RPMI8226 (cell line): Measurements from ENCODE around the gene FAM20C.

Source experiments
- DNase-seq: peaks from one replicate; pipeline ENCODE4 v3.0.0-alpha.2; 2015

FAM20C gene

DNA sequence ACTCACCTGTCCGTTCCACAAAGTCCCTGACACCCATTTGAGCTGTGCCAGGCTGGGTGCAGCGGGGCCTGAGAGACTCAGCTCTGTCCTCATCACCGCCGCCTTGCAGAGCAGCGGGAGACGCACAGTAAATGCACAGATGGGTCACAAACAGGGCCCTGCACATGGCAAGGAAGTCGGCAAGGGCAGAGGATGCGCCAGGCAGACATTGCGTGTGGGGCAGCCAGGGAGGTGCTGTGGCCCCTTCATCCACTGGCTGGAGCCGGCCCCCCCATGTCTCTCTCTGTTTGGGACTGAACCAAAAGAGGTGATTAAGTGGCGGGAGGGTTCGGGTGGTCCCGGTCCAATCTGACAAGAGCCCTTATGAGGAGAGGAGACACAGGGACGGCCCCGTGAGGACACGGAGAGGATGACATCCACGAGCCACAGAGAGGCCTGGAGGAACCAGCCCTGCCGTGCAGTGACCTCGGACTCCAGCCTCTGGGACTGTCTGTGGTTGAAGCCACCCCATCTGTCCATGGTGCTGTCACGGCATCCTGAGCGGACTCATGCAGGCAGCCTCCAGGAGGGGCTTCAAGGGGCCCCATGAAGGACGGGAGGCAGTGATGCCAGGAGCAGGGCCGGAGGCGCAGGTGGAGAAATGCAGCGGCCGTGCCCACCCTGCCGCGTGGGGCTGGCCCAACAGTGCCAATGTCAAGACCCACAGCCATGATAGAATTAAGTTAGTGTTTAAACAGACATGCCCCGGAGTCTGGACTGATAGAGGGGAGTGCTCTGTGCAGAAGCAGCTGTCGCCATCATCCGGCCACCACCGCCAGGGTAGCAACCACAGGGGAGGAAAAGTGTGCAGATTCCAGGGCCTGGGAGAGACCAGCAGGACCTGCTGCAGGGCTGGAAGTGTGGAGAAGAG, 69.2 kb downstream of the FAM20C start:
- no peak for DNase-seq

DNA sequence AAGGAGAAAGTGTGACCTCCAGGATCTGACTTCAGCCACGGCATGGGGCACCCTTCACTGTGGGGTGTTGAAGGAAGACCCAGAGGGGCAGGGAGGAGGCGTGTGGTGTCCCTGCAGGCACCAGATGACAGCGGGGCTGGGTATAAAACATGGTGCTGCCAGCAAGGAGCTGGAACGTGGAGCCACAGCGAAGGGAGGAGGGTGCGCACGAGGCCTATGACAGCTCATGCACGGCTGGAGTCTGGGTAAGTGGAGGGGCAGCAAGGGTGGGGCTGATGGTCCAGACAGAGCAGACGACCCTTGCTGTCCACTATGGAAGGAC, 69.8 kb downstream of the FAM20C start:
- no peak for DNase-seq

- DNase-seq = peak; percentile 63
Measured at GRCh38 chr7:262631-263311, 70.4 kb downstream of the FAM20C start.

DNA sequence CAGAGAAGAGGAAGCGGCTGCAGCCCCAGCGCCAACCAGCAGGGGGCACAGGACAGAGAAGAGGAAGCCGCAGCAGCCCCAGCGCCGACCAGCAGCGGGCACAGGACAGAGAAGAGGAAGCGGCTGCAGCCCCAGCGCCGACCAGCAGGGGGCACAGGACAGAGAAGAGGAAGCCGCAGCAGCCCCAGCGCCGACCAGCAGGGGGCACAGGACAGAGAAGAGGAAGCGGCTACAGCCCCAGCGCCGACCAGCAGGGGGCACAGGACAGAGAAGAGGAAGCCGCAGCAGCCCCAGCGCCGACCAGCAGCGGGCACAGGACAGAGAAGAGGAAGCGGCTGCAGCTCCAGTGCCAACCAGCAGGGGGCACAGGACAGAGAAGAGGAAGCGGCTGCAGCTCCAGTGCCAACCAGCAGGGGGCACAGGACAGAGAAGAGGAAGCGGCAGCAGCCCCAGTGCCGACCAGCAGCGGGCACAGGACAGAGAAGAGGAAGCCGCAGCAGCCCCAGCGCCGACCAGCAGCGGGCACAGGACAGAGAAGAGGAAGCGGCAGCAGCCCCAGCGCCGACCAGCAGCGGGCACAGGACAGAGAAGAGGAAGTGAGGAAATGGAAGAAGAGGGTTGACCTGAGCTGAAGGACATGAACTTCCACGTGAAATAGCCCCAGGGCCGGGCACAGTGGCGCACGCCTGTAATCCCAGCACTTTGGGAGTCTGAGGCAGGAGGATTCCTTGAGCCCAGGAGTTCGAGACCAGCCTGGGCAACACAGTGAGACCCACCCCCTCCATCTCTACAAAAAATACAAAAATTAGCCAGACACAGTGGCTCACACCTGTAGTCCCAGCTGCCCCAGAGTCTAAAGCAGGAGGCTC, 71.3 kb downstream of the FAM20C start:
- DNase-seq = peak; percentile 47

GRCh38 chr7:264541-265191, 72.3 kb downstream of the FAM20C start:
- no peak for DNase-seq

DNA sequence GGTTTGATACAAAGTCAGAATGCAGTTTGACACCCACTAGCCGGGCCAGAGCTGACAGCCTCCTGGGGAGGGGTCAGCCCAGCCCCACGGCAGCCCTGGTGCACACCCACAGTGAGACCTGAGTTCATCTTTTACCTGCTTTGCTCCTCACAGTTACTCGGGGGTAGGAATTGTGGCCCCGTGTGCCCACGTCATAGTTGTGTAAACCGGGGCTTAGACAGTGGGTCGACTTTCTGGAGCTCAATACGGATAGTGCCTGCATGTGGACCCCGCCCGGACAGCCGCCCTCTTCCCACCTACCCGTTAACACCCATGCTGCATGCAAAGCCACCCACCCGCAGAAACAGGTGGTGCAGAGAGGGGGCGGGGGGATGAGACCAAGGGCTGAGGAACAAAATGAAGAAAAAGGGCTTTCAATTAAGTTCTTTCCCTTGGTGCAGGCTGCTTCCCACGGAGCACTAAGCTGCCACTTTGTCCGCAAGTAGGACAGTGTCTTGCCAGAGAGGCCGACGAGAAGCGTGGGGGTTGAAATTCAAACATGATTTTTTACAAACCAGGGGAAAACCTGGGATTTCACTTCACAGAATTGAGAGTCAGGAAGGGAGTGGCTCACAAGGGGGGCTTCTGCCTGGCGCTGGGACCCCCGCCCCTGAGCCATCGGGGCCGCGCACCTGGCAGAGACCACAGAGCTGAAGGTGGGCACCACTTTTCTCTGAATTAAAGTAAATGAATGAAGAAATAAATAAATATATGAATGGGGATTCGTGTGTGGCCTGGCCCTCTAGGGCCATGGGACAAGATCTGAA, 73.0 kb downstream of the FAM20C start:
- no peak for DNase-seq

DNA sequence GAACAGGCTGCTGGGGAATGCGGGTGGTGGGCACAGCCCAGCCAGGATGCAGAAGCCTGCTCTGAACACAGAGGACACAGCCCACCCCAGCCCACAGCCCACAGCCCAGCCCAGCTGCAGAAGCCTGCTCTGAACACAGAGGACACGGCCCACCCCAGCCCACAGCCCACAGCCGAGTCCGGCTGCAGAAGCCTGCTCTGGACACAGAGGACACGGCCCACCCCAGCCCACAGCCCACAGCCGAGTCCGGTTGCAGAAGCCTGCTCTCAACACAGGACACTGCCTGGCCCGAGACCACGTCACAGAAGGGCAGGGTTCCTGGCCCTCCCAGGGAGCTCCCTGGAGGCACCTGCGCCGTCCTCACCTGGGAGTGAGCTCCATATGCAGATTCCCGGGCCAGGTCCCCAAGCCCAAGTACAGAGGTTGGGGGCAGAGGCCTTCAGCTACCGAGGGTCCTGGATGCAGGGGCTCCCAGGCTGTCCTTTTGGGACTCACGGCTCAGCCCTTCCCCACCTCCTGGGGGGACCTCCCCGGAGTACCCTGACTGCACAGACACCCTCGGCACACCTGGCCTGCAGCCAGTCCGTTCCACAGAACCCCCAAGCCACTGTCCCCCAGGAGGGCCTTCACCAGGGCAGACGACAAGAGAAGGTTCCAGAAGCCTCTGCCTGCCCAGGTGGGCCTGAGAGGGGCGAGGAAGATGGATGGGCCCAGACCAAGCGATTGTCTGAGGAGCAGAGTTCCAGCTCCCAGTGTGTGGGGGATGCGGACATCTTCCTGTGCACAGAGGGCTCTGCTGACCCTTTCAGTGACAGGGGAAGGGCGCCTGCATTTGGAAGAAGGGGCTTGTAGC, 73.9 kb downstream of the FAM20C start:
- no peak for DNase-seq

DNA sequence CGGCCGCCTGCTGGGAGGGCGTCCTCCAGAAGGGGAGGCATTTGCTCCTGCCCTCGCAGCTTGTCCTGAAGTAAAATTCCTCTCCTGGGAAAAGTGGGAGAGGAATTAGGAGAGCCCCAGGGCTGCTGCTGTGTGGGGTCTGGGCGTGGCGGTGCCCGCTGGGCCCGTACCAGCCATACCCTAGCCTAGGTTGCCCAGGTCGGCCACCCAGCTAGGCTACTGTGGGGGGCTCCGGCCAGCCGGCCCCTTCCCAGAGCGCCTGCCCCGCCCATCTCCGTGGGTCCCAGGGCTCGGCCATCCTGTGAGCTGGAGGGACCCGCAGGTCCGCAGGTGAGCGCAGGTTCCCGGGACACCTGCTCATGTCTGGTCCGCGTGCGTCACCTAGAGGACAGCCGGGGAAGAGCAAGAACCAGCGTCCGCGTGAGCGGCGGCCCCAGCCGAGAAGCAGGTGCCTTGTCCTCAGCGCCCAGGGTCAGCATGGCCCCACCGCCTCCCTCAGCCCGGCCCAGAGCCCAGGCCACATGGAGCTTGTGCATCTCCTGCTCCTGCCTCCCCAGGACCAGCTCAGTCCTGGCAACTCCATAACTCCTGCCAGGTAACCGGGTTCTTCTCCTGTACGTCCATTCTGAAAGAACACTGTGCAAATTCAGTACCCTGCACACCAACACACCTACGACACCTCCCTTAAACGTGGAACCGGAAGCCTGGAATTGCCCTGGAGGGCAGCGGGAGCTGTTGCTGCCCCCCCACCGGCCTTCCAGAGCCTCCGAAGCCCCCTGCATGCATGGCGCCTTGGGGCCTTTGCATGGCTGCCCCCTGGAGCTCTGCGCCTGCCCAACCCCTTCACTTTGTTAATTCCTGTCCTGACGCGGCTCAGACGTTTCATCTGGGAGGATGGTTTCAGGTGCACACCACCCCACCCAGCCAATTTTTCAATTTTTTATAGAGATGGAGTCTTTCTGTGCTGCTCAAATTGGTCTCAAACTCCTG, 74.8 kb downstream of the FAM20C start:
- peak; percentile 62 for DNase-seq

DNA sequence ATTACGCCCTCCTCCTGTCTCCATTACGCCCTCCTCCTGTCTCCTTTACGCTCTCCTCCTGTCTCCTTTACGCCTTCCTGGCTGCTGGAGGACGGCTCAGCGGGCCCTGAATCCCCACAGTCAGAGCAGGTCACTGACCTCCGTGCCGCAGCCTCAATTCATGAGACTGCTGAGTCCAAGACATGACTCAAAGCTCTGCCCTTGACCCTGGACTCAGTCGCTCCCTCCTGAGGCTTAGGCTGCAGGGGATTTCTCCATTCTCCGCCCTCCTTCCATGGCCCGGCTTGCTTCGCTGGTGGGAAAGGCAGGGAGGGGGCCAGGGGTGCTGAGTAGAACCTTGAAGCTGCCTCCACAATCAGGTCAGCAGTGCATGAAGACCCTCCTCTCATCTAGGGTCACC, 76.6 kb downstream of the FAM20C start:
- no peak for DNase-seq

- DNase-seq = no peak
Measured at GRCh38 chr7:269721-270120, 77.3 kb downstream of the FAM20C start.

DNA sequence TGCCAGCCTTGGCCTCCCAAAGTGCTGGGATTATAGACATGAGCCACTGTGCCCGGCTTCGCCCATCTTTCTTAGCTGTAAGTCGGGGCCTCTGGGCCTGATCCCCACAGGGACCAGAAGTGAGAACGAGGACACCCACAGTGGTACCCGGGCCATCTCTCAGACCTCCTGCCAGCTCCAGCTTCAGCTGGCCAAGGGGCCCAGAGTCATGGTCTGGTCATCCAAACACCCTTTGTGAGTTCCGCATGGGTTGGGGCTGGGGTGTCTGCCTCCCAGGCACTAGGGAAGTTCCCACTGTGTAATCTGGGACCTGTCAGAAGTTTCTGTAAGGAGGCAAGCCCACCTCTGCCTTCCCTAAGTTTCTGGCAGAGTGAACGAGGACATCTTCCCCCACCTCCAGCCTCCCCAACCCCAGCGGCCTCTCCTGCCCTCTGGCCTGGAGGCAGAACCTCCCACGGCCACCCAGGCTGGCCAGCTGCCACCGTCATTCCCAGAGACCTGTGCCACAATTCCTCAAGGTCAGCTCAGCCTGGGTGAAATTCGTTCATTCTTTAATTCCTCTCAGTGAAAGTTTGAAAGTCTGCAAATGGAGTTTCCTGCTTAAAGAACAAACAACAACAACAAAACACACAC, 78.1 kb downstream of the FAM20C start:
- DNase-seq = no peak

GRCh38 chr7:271266-272107, 79.1 kb downstream of the FAM20C start:
- DNase-seq = no peak

DNA sequence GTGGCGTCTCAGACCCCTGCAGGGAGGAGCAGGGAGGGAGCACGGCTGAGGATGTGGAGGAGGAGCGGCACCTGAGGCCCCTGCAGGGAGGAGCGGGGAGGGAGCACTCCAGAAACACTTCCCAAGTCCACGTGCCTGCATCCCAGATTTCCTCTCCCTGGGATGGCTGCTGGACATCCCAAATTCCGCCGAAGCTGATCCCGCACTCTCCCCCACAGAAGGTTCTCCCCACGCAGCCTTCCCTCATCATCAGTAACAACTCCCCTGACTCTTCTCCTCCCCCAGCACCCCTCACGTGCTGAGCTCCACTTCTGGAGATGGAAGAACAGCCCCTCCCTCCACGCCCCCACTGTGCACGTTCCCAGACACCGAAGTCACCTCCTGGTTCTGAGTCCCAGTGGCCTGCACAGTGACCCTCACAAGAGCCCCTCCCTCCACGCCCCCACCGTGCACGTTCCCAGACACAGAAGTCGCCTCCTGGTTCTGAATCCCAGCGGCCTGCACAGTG, 79.8 kb downstream of the FAM20C start:
- no peak for DNase-seq

- DNase-seq = no peak
Measured at GRCh38 chr7:272631-273030, 80.3 kb downstream of the FAM20C start.

GRCh38 chr7:273327-273726, 81.0 kb downstream of the FAM20C start:
- no peak for DNase-seq

DNA sequence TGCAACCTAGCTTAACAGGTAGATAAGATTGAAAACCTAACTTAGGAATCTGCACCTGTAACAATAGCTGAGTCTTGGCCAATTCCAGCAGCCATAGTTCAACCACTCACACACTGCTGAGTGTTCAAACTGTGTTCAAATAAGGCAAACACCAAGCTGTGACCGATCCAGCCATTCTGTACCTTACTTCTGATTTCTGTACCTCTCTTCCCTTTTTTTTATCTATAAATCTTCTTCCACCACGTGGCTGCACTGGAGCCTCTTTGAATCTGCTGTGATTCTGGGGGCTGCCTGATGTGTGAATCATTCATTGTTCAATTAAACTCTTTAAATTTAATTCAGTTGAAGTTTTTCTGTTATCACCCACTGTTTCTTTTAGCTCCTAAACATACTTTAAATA, 81.9 kb downstream of the FAM20C start:
- no peak for DNase-seq

GRCh38 chr7:276230-276835, 84.0 kb downstream of the FAM20C start:
- no peak for DNase-seq

GRCh38 chr7:277228-277627, 84.9 kb downstream of the FAM20C start:
- DNase-seq = no peak
